ENCODE results near the gene MAPK8IP1. TPM values are rescaled to one million over a fixed set of nuclear protein-coding genes. Genes with fewer than 3 reads are reported as not detected.
"Not testable (repeated sequence)": the region's sequence is repeated elsewhere in the genome, so short reads cannot be mapped to it uniquely, and the experiment has no call there.

Gene MAPK8IP1
- polyA plus RNA-seq, 3 donors = 8.3 to 8.8 (median 8.4) TPM

- DNase-seq (ENCODE audit: low read depth in 3 of 3, low spot score in 2 of 3) = no peak
Measured at GRCh38 chr11:45889555-45889954, 4.1 kb downstream of the MAPK8IP1 start.

- no peak for DNase-seq (ENCODE audit: low read depth in 3 of 3, low spot score in 2 of 3)
Measured at GRCh38 chr11:45889966-45890365, 4.5 kb downstream of the MAPK8IP1 start.

- DNase-seq (ENCODE audit: low read depth in 3 of 3, low spot score in 2 of 3) = no peak
Measured at GRCh38 chr11:45890886-45891550, 5.6 kb downstream of the MAPK8IP1 start.

- DNase-seq (ENCODE audit: low read depth in 3 of 3, low spot score in 2 of 3) = no peak
Measured at GRCh38 chr11:45892856-45893255, 7.4 kb downstream of the MAPK8IP1 start.

GRCh38 chr11:45894555-45895247, 9.2 kb downstream of the MAPK8IP1 start:
- no peak for DNase-seq (ENCODE audit: low read depth in 3 of 3, low spot score in 2 of 3)

GRCh38 chr11:45895553-45896259, 10.3 kb downstream of the MAPK8IP1 start:
- DNase-seq (ENCODE audit: low read depth in 3 of 3, low spot score in 2 of 3) = no peak

- DNase-seq (ENCODE audit: low read depth in 3 of 3, low spot score in 2 of 3) = peak in 1 of 3 donors; percentile 27
Measured at GRCh38 chr11:45896422-45896984, 11.1 kb downstream of the MAPK8IP1 start.

- no peak for DNase-seq (ENCODE audit: low read depth in 3 of 3, low spot score in 2 of 3)
Measured at GRCh38 chr11:45897556-45897955, 12.1 kb downstream of the MAPK8IP1 start.

- no peak for DNase-seq (ENCODE audit: low read depth in 3 of 3, low spot score in 2 of 3)
Measured at GRCh38 chr11:45899086-45899447, 13.6 kb downstream of the MAPK8IP1 start.

- DNase-seq (ENCODE audit: low read depth in 3 of 3, low spot score in 2 of 3) = peak in 1 of 3 donors; percentile 82
Measured at GRCh38 chr11:45899448-45900174, 14.2 kb downstream of the MAPK8IP1 start.

- not testable (repeated sequence) for DNase-seq (ENCODE audit: low read depth in 3 of 3, low spot score in 2 of 3)
Measured at GRCh38 chr11:45900175-45900800, 14.8 kb downstream of the MAPK8IP1 start.

GRCh38 chr11:45900916-45901617, 15.6 kb downstream of the MAPK8IP1 start:
- DNase-seq (ENCODE audit: low read depth in 3 of 3, low spot score in 2 of 3) = no peak

- DNase-seq (ENCODE audit: low read depth in 3 of 3, low spot score in 2 of 3) = no peak
Measured at GRCh38 chr11:45901626-45902025, 16.2 kb downstream of the MAPK8IP1 start.

- DNase-seq (ENCODE audit: low read depth in 3 of 3, low spot score in 2 of 3) = no peak
Measured at GRCh38 chr11:45902452-45903380, 17.3 kb downstream of the MAPK8IP1 start.

- DNase-seq (ENCODE audit: low read depth in 3 of 3, low spot score in 2 of 3) = no peak
Measured at GRCh38 chr11:45904309-45904915, 19.0 kb downstream of the MAPK8IP1 start.

- DNase-seq (ENCODE audit: low read depth in 3 of 3, low spot score in 2 of 3) = no peak
Measured at GRCh38 chr11:45905095-45905494, 19.6 kb downstream of the MAPK8IP1 start.

- DNase-seq (ENCODE audit: low read depth in 3 of 3, low spot score in 2 of 3) = not testable (repeated sequence)
Measured at GRCh38 chr11:45905576-45905975, 20.1 kb downstream of the MAPK8IP1 start.

- no peak for DNase-seq (ENCODE audit: low read depth in 3 of 3, low spot score in 2 of 3)
Measured at GRCh38 chr11:45906096-45906682, 20.7 kb downstream of the MAPK8IP1 start.

Measured in right renal cortex interstitium (tissue), 3 donors.